ENCODE data around the gene PRDX3.

The PRDX3 gene

GRCh38 chr10:119125942-119126341, 52.7 kb downstream of the PRDX3 start:
- no peak for TF ChIP-seq CTCF (IDR thresholded peaks at IDR 0.05; ENCODE audit: low read depth, low read length, missing control alignments)

GRCh38 chr10:119120875-119121274, 57.7 kb downstream of the PRDX3 start:
- in situ Hi-C loops (cut with HindIII; ENCODE audit: low pct_ligation_motif_present, low sequenced_read_pairs), result no loop called here
- DNase-seq, result no peak
- H3K27me3 ChIP-seq (replicated peaks), result no peaks in the 10 kb centered on the region
- H3K27ac ChIP-seq, result no peak overlapping the region
- H3K4me3 ChIP-seq (ENCODE audit: low read depth, low read length), result no peak overlapping the region
- H3K36me3 ChIP-seq (replicated peaks), result peaks cover 54% of the 10 kb centered on the region
- TF ChIP-seq CTCF (IDR thresholded peaks at IDR 0.05; ENCODE audit: low read depth, low read length, missing control alignments), result no peak

More at GRCh38 chr10:119125942-119126341, 52.7 kb downstream of the PRDX3 start:
- H3K27ac ChIP-seq, result no peak overlapping the region
- no peaks in the 10 kb centered on the region for H3K27me3 ChIP-seq (replicated peaks)
- peaks cover 59% of the 10 kb centered on the region for H3K36me3 ChIP-seq (replicated peaks)
- H3K4me3 ChIP-seq (ENCODE audit: low read depth, low read length), result no peak overlapping the region
- in situ Hi-C loops (cut with HindIII; ENCODE audit: low pct_ligation_motif_present, low sequenced_read_pairs), result no loop called here
- no peak for DNase-seq

- TF ChIP-seq CTCF (IDR thresholded peaks at IDR 0.05; ENCODE audit: low read depth, low read length, missing control alignments), result no peak
- no peak overlapping the region for H3K27ac ChIP-seq
- peaks cover 49% of the 10 kb centered on the region for H3K36me3 ChIP-seq (replicated peaks)
- no peak for DNase-seq
- in situ Hi-C loops (cut with HindIII; ENCODE audit: low pct_ligation_motif_present, low sequenced_read_pairs), result no loop called here
- no peak overlapping the region for H3K4me3 ChIP-seq (ENCODE audit: low read depth, low read length)
- H3K27me3 ChIP-seq (replicated peaks), result no peaks in the 10 kb centered on the region
Observed at GRCh38 chr10:119120413-119120867, 58.2 kb downstream of the PRDX3 start.

- TF ChIP-seq CTCF (IDR thresholded peaks at IDR 0.05; ENCODE audit: low read depth, low read length, missing control alignments), result no peak
- H3K36me3 ChIP-seq (replicated peaks), result peaks cover 48% of the 10 kb centered on the region
Observed at GRCh38 chr10:119119400-119119799, 59.2 kb downstream of the PRDX3 start.

GRCh38 chr10:119118231-119118630, 60.4 kb downstream of the PRDX3 start:
- Histone ChIP-seq H3K27me3 (replicated peaks) (no peaks in the 10 kb centered on the region), H3K4me3 (ENCODE audit: low read depth, low read length) (no peak overlapping the region), H3K36me3 (replicated peaks) (peaks cover 49% of the 10 kb centered on the region), H3K27ac (no peak overlapping the region)
- DNase-seq, result no peak
- TF ChIP-seq CTCF (IDR thresholded peaks at IDR 0.05; ENCODE audit: low read depth, low read length, missing control alignments), result no peak
- in situ Hi-C loops (cut with HindIII; ENCODE audit: low pct_ligation_motif_present, low sequenced_read_pairs), result no loop called here

More at GRCh38 chr10:119119400-119119799, 59.2 kb downstream of the PRDX3 start:
- in situ Hi-C loops (cut with HindIII; ENCODE audit: low pct_ligation_motif_present, low sequenced_read_pairs), result no loop called here
- no peak for DNase-seq
- Histone ChIP-seq H3K27ac (no peak overlapping the region), H3K4me3 (ENCODE audit: low read depth, low read length) (no peak overlapping the region), H3K27me3 (replicated peaks) (no peaks in the 10 kb centered on the region)

All from brain microvascular endothelial cell (primary cell).